ENCODE data around the gene C1orf21. TPM values are rescaled to one million over a fixed set of nuclear protein-coding genes. Genes with fewer than 3 reads are reported as not detected.
A peak's percentile ranks its signal among the peaks of the same experiment; 100 is the strongest.
"Not testable (repeated sequence)": the region's sequence is repeated elsewhere in the genome, so short reads cannot be mapped to it uniquely, and the experiment has no call there.

C1orf21 gene
- total RNA-seq = 100 to 1,000 TPM in 1 of 4 donors, 10 to 100 TPM in 3; 36.3 to 115 (median 79.4) TPM

GRCh38 chr1:184386312-184387068 is at the start of gene C1orf21:
TSS of gene C1orf21 (plus strand) at chr1:184387029. CDS start at chr1:184477510, 90,481 bp downstream.
- H3K9me3 ChIP-seq = no peaks in the 10 kb centered on the region
- no peaks in the 10 kb centered on the region for H3K36me3 ChIP-seq
- peaks cover 0 to 11% (median 4%) of the 10 kb centered on the region in 4 donors for H3K4me1 ChIP-seq
- peak within 1 kb of the TSS; percentile 54 to 95 (median 84) for H3K4me3 ChIP-seq
- H3K27me3 ChIP-seq = no peaks in the 10 kb centered on the region
- peak within 1 kb of the TSS; percentile 75 to 97 (median 88) for H3K27ac ChIP-seq
- peak; percentile 39 to 94 (median 92) for DNase-seq
- TF ChIP-seq CTCF (IDR thresholded peaks at IDR 0.05) (peak in 1 of 6 experiments; percentile 6), POLR2A (IDR thresholded peaks at IDR 0.05) (peak; percentile 69 to 94)

- H3K36me3 ChIP-seq, DNase-seq, H3K9me3 ChIP-seq, H3K27ac ChIP-seq, H3K4me1 ChIP-seq, H3K4me3 ChIP-seq, H3K27me3 ChIP-seq: not testable (repeated sequence)
Measured at GRCh38 chr1:184337865-184338264, 49.0 kb upstream of the C1orf21 start.

GRCh38 chr1:184340984-184341383 is 45.8 kb upstream of the C1orf21 start:
- no peak overlapping the region for H3K4me3 ChIP-seq
- no peak overlapping the region for H3K27ac ChIP-seq
- H3K9me3 ChIP-seq = no peaks in the 10 kb centered on the region
- TF ChIP-seq POLR2A (IDR thresholded peaks at IDR 0.05) (no peak), CTCF (IDR thresholded peaks at IDR 0.05) (peak in 2 of 6 experiments; percentile 16 to 24)
- no peak for DNase-seq
- no peaks in the 10 kb centered on the region for H3K36me3 ChIP-seq
- no peaks in the 10 kb centered on the region for H3K4me1 ChIP-seq
- no peaks in the 10 kb centered on the region for H3K27me3 ChIP-seq

GRCh38 chr1:184350573-184350972 is 36.3 kb upstream of the C1orf21 start:
- TF ChIP-seq POLR2A (IDR thresholded peaks at IDR 0.05) = no peak
- TF ChIP-seq CTCF (IDR thresholded peaks at IDR 0.05) = no peak
- H3K4me3 ChIP-seq = no peak overlapping the region

GRCh38 chr1:184351416-184351975 is 35.3 kb upstream of the C1orf21 start:
- Histone ChIP-seq H3K27ac (no peak overlapping the region), H3K4me1 (no peaks in the 10 kb centered on the region), H3K27me3 (no peaks in the 10 kb centered on the region), H3K9me3 (no peaks in the 10 kb centered on the region), H3K4me3 (no peak overlapping the region), H3K36me3 (no peaks in the 10 kb centered on the region)
- TF ChIP-seq POLR2A (IDR thresholded peaks at IDR 0.05) (no peak), CTCF (IDR thresholded peaks at IDR 0.05) (no peak)
- DNase-seq = no peak

More at GRCh38 chr1:184350573-184350972, 36.3 kb upstream of the C1orf21 start:
- no peak for DNase-seq
- Histone ChIP-seq H3K9me3 (no peaks in the 10 kb centered on the region), H3K27me3 (no peaks in the 10 kb centered on the region), H3K4me1 (no peaks in the 10 kb centered on the region), H3K27ac (no peak overlapping the region), H3K36me3 (no peaks in the 10 kb centered on the region)

- Histone ChIP-seq H3K9me3 (no peaks in the 10 kb centered on the region), H3K4me3 (no peak overlapping the region), H3K27ac (no peak overlapping the region), H3K4me1 (no peaks in the 10 kb centered on the region), H3K36me3 (no peaks in the 10 kb centered on the region), H3K27me3 (no peaks in the 10 kb centered on the region)
- DNase-seq = no peak
- TF ChIP-seq POLR2A (IDR thresholded peaks at IDR 0.05) = no peak
- no peak for TF ChIP-seq CTCF (IDR thresholded peaks at IDR 0.05)
Measured at GRCh38 chr1:184352776-184353175, 34.1 kb upstream of the C1orf21 start.

Data from Peyer's patch (tissue), 4 donors.